ENCODE measurements around the gene PI4KB.

GRCh38 chr1:151265446-151266236, 61.6 kb downstream of the PI4KB start:
- TF ChIP-seq CTCF (IDR thresholded peaks at IDR 0.05; ENCODE audit: low read depth, low read length) (no peak), MAX (IDR thresholded peaks at IDR 0.05; ENCODE audit: low read depth, low read length) (no peak)

All from NB4 (cell line).